Nephron (organoid): Measurements from ENCODE around the gene RHPN2.

Experiments
- H3K27ac Mint-ChIP-seq, 3 experiments: 2 replicates each; pipeline ENCODE4 v1.8.0; 2020; ENCODE audit warnings: mixed read lengths in 3 of 3, mild to moderate bottlenecking in 2 of 3, moderate library complexity in 1 of 3
- H3K27me3 Mint-ChIP-seq: 2 replicates; pipeline ENCODE4 v1.8.0; 2021; ENCODE audit warnings: low read depth, mild to moderate bottlenecking, moderate library complexity, mixed read lengths
- H3K36me3 Mint-ChIP-seq: 2 replicates; pipeline ENCODE4 v1.8.0; 2020; ENCODE audit warnings: low read depth, mixed read lengths
- H3K4me1 Mint-ChIP-seq: 2 replicates; pipeline ENCODE4 v1.8.0; 2020; ENCODE audit warnings: mixed read lengths
- H3K4me3 Mint-ChIP-seq, 3 experiments: 2 replicates each; pipeline ENCODE4 v1.8.0; 2020; ENCODE audit warnings: mild to moderate bottlenecking in 3 of 3, mixed read lengths in 3 of 3, moderate library complexity in 2 of 3
- H3K9me3 Mint-ChIP-seq: 2 replicates; pipeline ENCODE4 v1.8.0; 2020; ENCODE audit warnings: mixed read lengths
- TF ChIP-seq, protein P1 (sequence below), 3 experiments: fragments of 200-600 bp; sonication (generic); IDR thresholded peaks; one replicate each; pipeline ENCODE4 v1.5.0; 2021; ENCODE audit warnings: antibody characterized with exemption in 3 of 3; ENCODE audit not compliant: unreplicated experiment in 3 of 3

The RHPN2 gene

DNA sequence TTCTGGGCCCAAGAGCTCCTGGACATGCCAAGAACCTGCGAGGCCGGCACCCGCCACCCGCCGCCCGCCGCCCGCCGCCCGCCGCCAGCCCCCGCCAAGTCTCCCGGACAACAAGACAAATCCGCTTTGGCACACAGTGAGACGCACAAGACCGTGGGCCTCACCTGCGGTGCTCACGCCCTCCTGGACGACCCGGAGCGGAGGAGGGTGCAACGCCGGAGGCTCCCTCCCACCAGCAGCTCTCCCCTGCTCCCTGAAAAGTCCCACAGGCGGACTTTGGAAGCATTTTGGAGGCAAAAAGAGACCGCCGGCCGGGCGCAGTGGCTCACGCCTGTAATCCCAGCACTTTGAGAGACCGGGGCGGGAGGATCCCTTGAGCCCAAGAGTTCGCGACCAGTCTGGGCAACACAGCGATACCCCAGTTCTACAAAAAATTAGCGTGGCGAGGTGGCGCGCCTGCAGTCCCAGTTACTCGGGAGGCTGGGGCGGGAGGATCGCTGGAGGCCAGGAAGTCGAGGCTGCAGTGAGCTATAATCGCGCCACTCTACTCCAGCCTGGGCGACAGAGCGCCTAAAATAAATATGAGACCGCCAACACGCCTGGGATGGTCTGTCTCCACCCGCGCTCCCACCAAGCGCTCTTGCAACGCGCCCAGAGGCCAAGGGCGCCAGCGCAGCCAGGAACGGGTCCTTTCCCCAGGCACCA is 783 bp downstream of the RHPN2 start:
- Mint-ChIP-seq H3K36me3 (no peaks in the 10 kb centered on the region), H3K4me3 (peak overlapping the region; percentile 82 to 83 (median 83)), H3K4me1 (peaks cover 4% of the 10 kb centered on the region), H3K27ac (no peak overlapping the region), H3K9me3 (no peaks in the 10 kb centered on the region), H3K27me3 (peaks cover 48% of the 10 kb centered on the region)
- TF ChIP-seq, protein P1, sequence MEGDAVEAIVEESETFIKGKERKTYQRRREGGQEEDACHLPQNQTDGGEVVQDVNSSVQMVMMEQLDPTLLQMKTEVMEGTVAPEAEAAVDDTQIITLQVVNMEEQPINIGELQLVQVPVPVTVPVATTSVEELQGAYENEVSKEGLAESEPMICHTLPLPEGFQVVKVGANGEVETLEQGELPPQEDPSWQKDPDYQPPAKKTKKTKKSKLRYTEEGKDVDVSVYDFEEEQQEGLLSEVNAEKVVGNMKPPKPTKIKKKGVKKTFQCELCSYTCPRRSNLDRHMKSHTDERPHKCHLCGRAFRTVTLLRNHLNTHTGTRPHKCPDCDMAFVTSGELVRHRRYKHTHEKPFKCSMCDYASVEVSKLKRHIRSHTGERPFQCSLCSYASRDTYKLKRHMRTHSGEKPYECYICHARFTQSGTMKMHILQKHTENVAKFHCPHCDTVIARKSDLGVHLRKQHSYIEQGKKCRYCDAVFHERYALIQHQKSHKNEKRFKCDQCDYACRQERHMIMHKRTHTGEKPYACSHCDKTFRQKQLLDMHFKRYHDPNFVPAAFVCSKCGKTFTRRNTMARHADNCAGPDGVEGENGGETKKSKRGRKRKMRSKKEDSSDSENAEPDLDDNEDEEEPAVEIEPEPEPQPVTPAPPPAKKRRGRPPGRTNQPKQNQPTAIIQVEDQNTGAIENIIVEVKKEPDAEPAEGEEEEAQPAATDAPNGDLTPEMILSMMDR (IDR thresholded peaks at IDR 0.05; ENCODE audit: unreplicated experiment in 3 of 3) = no peak

DNA sequence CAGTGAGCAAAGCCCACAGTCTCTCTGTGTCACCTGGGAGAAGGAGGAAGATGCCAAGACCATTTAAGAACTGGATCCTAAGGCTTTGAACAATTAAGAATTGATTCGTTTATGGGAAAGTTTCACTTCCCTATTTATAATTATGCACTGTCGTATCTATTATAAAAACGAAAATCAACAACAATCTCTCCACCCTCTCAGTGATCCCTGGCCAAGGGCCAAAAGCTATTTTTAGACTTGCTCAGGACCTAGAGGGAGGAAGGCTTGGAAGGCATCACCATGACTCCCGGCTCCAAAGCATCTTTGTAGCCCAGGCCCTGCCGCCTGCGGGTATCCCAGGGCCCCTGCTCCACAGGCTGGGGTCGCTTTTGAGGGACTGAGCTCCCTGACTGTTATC is 1.3 kb downstream of the RHPN2 start:
- H3K4me1 Mint-ChIP-seq = peaks cover 4% of the 10 kb centered on the region
- H3K27me3 Mint-ChIP-seq = peaks cover 48% of the 10 kb centered on the region
- TF ChIP-seq, protein P1 (IDR thresholded peaks at IDR 0.05; ENCODE audit: unreplicated experiment in 3 of 3) = no peak
- no peaks in the 10 kb centered on the region for H3K9me3 Mint-ChIP-seq
- H3K4me3 Mint-ChIP-seq = peak overlapping the region; percentile 79 to 82 (median 80)
- H3K36me3 Mint-ChIP-seq = no peaks in the 10 kb centered on the region
- peak overlapping the region in 2 of 3 experiments; percentile 15 to 38 for H3K27ac Mint-ChIP-seq

DNA sequence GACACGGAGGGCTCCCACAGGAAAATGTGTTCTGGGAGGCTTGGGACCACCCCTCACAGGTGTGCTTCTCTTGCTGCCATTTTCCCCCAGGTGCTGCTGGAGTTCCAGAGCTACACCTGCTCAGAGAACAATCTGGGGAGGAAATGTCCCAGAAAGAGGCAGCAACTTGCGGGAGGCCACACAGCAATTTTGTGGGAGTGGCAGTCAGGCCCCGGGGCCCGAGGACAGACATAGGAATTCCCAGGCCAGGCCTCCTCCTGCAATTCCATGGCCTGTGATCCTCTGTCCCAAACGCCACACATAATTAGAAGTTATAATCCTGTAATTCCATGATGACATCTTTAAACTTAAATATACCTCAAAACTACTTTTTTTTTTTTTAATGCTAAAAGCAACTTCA is 1.8 kb downstream of the RHPN2 start:
- Mint-ChIP-seq H3K36me3 (no peaks in the 10 kb centered on the region), H3K27ac (peak overlapping the region in 2 of 3 experiments; percentile 15 to 38), H3K27me3 (peaks cover 48% of the 10 kb centered on the region), H3K9me3 (no peaks in the 10 kb centered on the region), H3K4me3 (peak overlapping the region; percentile 79 to 82 (median 80)), H3K4me1 (peaks cover 4% of the 10 kb centered on the region)
- TF ChIP-seq, protein P1 (IDR thresholded peaks at IDR 0.05; ENCODE audit: unreplicated experiment in 3 of 3) = no peak

DNA sequence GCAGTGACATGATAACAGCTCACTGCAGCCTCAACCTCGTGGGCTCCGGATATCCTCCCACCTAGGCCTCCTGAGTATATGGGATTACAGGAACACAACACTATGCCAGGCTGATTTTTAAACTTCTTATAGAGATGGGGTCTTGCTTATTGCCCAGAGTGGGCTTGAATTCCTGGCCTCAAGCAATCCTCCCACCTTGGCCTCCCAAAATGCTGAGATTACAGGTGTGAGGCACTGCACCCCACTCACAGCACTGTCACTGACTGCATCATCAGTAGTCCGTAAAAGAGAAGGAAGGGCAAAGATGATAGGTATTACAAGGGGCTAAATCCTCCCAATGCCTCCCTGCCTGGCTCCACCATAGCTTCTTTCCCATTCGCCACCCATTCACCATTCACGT is 4.1 kb downstream of the RHPN2 start:
- Mint-ChIP-seq H3K36me3 (no peaks in the 10 kb centered on the region), H3K9me3 (no peaks in the 10 kb centered on the region), H3K4me3 (no peak overlapping the region), H3K27me3 (peaks cover 31% of the 10 kb centered on the region), H3K27ac (peak overlapping the region in 2 of 3 experiments; percentile 36 to 64), H3K4me1 (peaks cover 4% of the 10 kb centered on the region)
- TF ChIP-seq, protein P1 (IDR thresholded peaks at IDR 0.05; ENCODE audit: unreplicated experiment in 3 of 3) = no peak

DNA sequence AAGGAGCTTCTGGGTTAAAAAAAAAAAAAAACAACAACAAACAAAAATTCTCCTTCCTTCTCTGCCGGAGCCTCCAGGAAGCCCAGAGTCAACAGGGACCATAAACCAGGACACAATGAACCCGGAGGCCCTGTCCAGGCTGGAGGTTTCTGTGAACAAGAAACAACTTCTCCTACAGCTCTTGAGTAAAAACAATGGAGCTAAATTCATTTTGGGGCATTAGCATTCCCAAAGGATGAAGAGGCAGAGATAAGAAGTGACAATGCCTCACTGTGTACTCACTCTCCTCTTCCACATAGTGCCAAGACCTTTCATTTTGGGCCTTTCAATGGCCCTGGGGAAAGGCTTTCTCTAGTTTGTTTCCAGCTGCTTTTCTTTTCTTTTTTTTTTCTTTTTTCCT is 9.0 kb downstream of the RHPN2 start:
- TF ChIP-seq, protein P1 (IDR thresholded peaks at IDR 0.05; ENCODE audit: unreplicated experiment in 3 of 3) = no peak
- Mint-ChIP-seq H3K4me3 (no peak overlapping the region), H3K36me3 (no peaks in the 10 kb centered on the region), H3K27me3 (peaks cover 4% of the 10 kb centered on the region), H3K4me1 (peaks cover 10% of the 10 kb centered on the region), H3K9me3 (no peaks in the 10 kb centered on the region), H3K27ac (peak overlapping the region in 1 of 3 experiments; percentile 56)

DNA sequence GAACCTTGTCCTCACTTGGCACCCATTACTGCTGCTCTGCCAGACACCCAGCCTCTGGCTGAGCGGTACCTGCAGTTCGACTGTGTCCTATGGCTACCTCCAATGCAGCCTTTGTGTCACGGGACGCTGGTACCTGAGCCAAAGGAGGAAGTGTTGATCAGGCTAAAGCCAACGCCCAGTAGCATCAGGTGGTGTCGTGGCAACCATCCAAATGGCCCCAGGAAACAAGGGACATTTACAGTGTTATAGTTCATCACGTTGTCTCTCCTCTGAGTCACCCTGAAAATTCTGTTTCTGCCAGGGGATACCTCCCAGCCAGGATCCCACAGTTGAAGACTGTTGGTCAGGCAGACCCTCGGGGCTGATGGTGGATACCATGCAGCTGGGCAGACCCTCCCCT is 10.1 kb downstream of the RHPN2 start:
- Mint-ChIP-seq H3K9me3 (no peaks in the 10 kb centered on the region), H3K36me3 (no peaks in the 10 kb centered on the region), H3K27ac (no peak overlapping the region), H3K27me3 (no peaks in the 10 kb centered on the region), H3K4me3 (no peak overlapping the region), H3K4me1 (peaks cover 8% of the 10 kb centered on the region)
- TF ChIP-seq, protein P1 (IDR thresholded peaks at IDR 0.05; ENCODE audit: unreplicated experiment in 3 of 3) = no peak
